ENCODE measurements around the gene KCNB1.

DNA sequence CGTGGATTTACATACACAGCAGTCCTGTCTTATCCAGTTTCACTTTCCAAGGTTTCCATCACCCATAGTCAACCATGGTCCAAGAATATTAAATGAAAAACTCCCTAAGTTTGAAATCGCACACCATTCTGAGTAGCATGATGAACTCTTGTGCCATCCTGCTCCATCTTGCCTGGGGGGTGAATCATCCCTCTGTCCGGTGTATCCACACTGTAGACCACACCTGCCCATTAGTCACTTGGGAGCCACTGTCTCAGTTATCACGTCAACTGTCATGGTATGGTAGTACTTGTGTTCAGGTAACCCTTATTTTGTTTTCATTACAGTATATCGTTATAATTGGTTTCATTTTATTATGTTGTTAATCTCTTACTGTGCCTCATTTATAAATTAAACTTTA lies 47.0 kb upstream of the KCNB1 start:
- TF ChIP-seq, protein P1, sequence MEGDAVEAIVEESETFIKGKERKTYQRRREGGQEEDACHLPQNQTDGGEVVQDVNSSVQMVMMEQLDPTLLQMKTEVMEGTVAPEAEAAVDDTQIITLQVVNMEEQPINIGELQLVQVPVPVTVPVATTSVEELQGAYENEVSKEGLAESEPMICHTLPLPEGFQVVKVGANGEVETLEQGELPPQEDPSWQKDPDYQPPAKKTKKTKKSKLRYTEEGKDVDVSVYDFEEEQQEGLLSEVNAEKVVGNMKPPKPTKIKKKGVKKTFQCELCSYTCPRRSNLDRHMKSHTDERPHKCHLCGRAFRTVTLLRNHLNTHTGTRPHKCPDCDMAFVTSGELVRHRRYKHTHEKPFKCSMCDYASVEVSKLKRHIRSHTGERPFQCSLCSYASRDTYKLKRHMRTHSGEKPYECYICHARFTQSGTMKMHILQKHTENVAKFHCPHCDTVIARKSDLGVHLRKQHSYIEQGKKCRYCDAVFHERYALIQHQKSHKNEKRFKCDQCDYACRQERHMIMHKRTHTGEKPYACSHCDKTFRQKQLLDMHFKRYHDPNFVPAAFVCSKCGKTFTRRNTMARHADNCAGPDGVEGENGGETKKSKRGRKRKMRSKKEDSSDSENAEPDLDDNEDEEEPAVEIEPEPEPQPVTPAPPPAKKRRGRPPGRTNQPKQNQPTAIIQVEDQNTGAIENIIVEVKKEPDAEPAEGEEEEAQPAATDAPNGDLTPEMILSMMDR (IDR thresholded peaks at IDR 0.05) = no peak
- TF ChIP-seq POLR2AphosphoS5 (IDR thresholded peaks at IDR 0.05) (no peak), POLR2A (IDR thresholded peaks at IDR 0.05) (no peak)

Data from stomach (tissue), 4 donors.